Ishikawa (cell line): Measurements from ENCODE around the gene POT1.

Source experiments
- CEBPB ChIP-seq: IDR thresholded peaks from 2 replicates; pipeline ENCODE4 v1.6.1; 2012
- CREB1 ChIP-seq: IDR thresholded peaks from 2 replicates; pipeline ENCODE4 v1.6.1; 2012; ENCODE audit warnings: low read depth
- EGR1 ChIP-seq: IDR thresholded peaks from 2 replicates; pipeline ENCODE4 v1.6.1; 2012
- EP300 ChIP-seq: IDR thresholded peaks from 2 replicates; pipeline ENCODE4 v1.6.1; 2012; ENCODE audit warnings: borderline replicate concordance
- FOXM1 ChIP-seq: IDR thresholded peaks from 2 replicates; pipeline ENCODE4 v1.6.1; 2012; ENCODE audit warnings: low read depth, borderline replicate concordance
- NFIC ChIP-seq: IDR thresholded peaks from 2 replicates; pipeline ENCODE4 v1.6.1; 2012
- RAD21 ChIP-seq: IDR thresholded peaks from 2 replicates; pipeline ENCODE4 v1.6.1; 2012; ENCODE audit warnings: low read depth
- TAF1 ChIP-seq: IDR thresholded peaks from 2 replicates; pipeline ENCODE4 v1.6.1; 2012; ENCODE audit warnings: low read depth, mild to moderate bottlenecking
- TCF12 ChIP-seq: IDR thresholded peaks from 2 replicates; pipeline ENCODE4 v1.6.1; 2012; ENCODE audit warnings: low read depth
- TEAD4 ChIP-seq: IDR thresholded peaks from 2 replicates; pipeline ENCODE4 v1.6.1; 2012
- YY1 ChIP-seq: IDR thresholded peaks from 2 replicates; pipeline ENCODE4 v1.6.1; 2012; ENCODE audit warnings: low read depth
- ZBTB7A ChIP-seq: IDR thresholded peaks from 2 replicates; pipeline ENCODE4 v1.6.1; 2012; ENCODE audit warnings: low read depth
- TF ChIP-seq, protein P1 (sequence below): IDR thresholded peaks from 2 replicates; pipeline ENCODE4 v1.6.1; 2012; ENCODE audit warnings: low read depth, mild to moderate bottlenecking
- TF ChIP-seq, protein P2 (sequence below): IDR thresholded peaks from 2 replicates; pipeline ENCODE4 v1.6.1; 2012
- TF ChIP-seq, protein P3 (sequence below): IDR thresholded peaks from 2 replicates; pipeline ENCODE4 v1.6.1; 2012

POT1 gene

DNA sequence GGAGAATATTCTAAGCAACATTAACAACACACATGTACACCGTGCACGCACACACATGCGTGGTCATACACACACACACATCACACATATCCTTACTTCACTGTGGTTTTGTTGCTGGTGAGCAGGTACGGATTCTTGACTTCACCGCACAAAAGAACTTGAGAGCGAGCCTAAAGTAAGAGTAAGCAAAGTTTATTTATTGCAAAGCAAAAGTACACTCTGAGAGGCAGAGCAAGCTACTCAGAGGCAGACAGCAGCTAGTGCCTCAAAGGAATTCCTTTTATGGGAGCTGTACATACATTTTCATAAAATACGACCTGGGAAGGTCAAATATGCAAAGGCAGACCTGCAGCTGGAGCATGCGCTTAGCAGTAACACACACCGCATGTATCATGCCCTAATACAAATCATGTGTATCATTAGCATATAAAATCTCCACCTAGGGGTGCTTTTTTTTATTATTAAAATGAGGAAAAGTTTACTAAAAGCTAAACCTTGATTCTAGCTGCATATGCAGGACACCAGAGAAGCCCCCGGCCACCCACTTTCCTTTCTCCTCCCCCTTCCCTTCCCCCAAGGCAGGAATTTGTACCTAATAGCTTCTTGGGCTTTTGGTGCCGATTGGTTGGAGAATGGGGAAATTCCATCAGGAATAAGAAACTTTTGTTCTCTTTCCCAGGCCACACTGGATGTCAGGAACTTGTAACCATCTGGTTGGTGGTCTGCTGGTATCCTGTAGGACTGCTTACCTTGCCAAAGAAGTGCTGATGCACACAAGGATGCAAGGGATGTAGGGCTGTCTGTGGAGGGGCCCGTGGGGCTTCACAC is 147.5 kb downstream of the POT1 start:
- TF ChIP-seq, protein P1, sequence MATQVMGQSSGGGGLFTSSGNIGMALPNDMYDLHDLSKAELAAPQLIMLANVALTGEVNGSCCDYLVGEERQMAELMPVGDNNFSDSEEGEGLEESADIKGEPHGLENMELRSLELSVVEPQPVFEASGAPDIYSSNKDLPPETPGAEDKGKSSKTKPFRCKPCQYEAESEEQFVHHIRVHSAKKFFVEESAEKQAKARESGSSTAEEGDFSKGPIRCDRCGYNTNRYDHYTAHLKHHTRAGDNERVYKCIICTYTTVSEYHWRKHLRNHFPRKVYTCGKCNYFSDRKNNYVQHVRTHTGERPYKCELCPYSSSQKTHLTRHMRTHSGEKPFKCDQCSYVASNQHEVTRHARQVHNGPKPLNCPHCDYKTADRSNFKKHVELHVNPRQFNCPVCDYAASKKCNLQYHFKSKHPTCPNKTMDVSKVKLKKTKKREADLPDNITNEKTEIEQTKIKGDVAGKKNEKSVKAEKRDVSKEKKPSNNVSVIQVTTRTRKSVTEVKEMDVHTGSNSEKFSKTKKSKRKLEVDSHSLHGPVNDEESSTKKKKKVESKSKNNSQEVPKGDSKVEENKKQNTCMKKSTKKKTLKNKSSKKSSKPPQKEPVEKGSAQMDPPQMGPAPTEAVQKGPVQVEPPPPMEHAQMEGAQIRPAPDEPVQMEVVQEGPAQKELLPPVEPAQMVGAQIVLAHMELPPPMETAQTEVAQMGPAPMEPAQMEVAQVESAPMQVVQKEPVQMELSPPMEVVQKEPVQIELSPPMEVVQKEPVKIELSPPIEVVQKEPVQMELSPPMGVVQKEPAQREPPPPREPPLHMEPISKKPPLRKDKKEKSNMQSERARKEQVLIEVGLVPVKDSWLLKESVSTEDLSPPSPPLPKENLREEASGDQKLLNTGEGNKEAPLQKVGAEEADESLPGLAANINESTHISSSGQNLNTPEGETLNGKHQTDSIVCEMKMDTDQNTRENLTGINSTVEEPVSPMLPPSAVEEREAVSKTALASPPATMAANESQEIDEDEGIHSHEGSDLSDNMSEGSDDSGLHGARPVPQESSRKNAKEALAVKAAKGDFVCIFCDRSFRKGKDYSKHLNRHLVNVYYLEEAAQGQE: no peak
- TF ChIP-seq EP300: no peak
- no peak for TF ChIP-seq CREB1

DNA sequence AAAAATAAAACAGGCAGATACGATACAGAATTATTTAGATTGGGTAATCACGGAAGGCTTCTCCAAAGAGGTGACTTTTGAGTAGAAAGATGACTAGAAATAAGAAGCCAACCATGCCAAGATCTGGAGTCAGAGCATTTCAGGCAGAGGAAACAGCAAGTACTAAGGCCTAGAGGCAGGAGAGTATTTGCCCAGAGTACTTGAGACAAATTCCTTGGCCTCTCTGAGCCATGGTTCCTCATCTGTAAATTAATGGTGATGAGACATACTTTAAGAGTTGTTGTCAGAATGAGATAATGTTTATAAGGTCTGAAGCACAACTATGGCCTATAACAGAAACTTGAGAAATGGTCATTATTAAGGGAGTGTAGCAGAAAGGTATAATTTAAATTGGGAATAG is 148.2 kb downstream of the POT1 start:
- TF ChIP-seq ZBTB7A: no peak
- no peak for TF ChIP-seq EGR1
- TF ChIP-seq NFIC: no peak
- TF ChIP-seq RAD21: no peak
- TF ChIP-seq YY1: no peak
- no peak for TF ChIP-seq FOXM1
- TF ChIP-seq CEBPB: no peak
- TF ChIP-seq, protein P1: no peak
- no peak for TF ChIP-seq TCF12
- no peak for TF ChIP-seq CREB1
- TF ChIP-seq, protein P2, sequence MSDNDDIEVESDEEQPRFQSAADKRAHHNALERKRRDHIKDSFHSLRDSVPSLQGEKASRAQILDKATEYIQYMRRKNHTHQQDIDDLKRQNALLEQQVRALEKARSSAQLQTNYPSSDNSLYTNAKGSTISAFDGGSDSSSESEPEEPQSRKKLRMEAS: no peak
- TF ChIP-seq EP300: no peak
- TF ChIP-seq, protein P3, sequence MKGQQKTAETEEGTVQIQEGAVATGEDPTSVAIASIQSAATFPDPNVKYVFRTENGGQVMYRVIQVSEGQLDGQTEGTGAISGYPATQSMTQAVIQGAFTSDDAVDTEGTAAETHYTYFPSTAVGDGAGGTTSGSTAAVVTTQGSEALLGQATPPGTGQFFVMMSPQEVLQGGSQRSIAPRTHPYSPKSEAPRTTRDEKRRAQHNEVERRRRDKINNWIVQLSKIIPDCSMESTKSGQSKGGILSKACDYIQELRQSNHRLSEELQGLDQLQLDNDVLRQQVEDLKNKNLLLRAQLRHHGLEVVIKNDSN: no peak
- no peak for TF ChIP-seq TAF1
- TF ChIP-seq TEAD4: no peak

DNA sequence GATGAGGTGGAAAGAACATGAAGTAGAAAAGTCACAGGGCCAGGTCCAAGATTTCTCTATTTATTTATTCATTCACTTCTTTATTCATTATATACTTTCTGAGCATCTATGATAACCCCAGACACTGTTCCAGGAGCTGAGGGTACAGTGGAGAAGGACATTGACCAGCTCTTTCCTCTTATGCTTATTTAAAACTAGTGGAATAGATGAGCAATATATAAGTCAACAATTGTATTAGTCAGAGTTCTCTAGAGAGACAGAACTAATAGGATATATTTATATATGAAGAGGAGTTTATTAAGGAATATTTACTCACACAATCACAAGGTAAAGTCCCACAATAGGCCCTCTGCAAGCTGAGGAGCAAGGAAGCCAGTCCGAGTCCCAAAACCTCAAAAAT is 149.0 kb downstream of the POT1 start:
- TF ChIP-seq YY1: no peak
- no peak for TF ChIP-seq CREB1
- no peak for TF ChIP-seq CEBPB

DNA sequence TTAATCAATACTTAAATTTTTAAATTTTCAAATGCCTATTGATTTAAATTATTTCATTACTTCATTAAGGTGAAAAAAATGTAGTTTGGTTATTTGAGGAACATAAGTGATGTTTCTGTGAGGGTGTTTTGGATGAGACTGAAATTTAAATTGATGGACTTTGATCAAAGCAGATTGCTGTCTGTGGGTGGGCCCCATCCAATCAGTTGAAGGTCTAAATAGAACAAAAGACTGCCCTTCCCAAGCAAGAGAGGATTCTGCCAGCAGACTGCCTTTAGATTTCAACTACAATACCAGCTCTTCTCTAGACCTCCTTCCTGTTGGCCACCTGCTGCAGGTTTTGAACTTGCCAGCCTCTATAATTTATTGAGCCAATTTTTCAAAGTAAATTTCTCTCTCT is 149.6 kb downstream of the POT1 start:
- TF ChIP-seq NFIC (no peak), CEBPB (no peak), EGR1 (no peak), EP300 (no peak), TAF1 (no peak), RAD21 (no peak), CREB1 (no peak), YY1 (no peak), TCF12 (no peak)
- TF ChIP-seq, protein P1: no peak
- TF ChIP-seq, protein P2: no peak

DNA sequence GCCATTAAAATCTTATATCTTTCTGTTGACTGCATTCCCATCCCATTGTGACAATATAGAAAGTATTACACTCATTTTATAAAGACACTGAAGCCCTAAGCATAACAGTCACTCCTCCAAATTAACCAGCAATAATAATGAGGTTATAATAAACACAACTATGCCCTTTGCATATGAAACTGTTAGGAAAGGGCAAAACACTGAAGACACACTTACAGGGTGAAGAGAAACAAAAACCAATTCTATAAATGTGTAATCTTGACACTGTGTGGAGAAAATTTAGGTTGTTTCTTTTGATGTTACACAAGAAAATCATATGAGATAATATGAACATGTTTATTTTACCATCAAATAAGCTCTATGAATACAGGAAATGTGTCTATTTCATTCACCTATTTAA is 150.0 kb downstream of the POT1 start:
- no peak for TF ChIP-seq EGR1
- no peak for TF ChIP-seq FOXM1
- no peak for TF ChIP-seq YY1
- TF ChIP-seq, protein P2: no peak
- no peak for TF ChIP-seq RAD21
- no peak for TF ChIP-seq TCF12
